NCI-H748 (cell line): ENCODE data around the gene FAM118B.
"Not testable (repeated sequence)": the region's sequence is repeated elsewhere in the genome, so short reads cannot be mapped to it uniquely, and the experiment has no call there.

Source experiments
- DNase-seq: peaks from one replicate; lab custom pipeline; 2025; ENCODE audit not compliant: unreplicated experiment; lab: John Stamatoyannopoulos, UW

The FAM118B gene

GRCh38 chr11:126216526-126217305, 5.1 kb downstream of the FAM118B start:
- DNase-seq = no peak

- DNase-seq = no peak
Observed at GRCh38 chr11:126217491-126217890, 5.9 kb downstream of the FAM118B start.

DNA sequence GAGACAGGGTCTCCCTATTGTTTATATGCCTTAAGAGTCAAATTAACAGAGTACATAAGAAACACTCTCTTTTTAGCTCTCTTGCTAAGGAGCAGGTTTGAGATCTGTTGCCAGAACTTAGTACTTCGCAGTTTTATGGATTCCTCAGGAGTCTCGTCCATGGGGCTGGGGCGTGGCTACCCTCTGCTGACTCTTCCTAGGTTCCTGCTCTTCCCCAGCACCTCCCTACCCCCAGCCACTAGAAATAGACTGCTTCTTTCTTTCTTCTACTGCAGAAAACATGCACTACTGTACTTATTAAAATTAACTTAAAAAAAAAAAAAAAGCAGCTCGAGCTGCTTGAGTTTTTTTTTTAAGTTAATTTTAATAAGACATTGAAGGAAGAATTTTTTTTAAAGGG, 8.0 kb downstream of the FAM118B start:
- DNase-seq = no peak

DNA sequence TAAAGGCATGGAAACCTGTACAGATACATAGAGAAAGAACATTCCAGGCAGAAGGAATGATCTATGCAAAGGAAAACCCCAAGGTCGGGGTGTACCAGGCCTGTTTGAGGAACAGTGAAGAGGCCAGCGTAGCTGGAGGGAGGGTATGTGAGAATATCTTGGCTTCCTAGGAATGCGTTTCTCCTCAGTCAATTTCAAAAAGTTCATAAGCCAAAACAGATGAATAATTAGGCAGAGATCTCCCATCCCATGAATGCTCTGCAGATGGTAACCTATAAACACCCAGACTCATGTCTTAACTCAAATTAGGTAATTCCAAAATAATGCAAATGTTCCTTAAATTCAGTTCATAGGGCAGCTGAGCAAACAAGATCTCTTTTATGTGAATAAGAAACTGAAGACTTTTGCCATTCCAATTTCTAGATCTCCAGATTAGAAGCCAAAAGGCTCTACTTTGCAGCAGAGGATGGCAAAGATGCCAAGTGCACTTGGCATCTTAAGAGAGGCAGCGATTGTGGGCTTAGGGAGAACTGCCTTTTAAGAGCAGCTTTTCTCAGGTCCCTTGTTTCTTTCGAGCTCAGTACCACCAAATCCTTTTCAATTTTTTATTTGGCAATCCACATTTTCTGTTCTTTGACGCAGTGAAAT, 13.2 kb downstream of the FAM118B start:
- DNase-seq = no peak

DNA sequence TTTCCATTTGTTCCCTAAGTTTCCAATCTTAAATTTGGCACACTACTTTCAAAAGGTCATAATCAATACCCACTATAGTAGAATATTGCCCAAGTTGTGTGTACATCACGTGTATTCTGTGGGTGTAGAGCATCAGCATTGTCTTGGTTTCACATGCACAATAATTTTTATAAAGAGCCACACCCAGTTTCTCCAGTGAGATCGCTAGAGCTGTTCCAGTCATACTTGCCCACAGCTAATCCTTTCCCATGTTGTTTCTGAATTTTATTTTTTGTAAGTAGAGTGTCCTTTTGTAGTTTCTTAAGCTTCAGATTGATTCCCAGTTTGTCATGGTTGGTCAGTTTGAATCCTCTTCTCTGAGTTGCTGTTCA, 13.7 kb downstream of the FAM118B start:
- no peak for DNase-seq

DNA sequence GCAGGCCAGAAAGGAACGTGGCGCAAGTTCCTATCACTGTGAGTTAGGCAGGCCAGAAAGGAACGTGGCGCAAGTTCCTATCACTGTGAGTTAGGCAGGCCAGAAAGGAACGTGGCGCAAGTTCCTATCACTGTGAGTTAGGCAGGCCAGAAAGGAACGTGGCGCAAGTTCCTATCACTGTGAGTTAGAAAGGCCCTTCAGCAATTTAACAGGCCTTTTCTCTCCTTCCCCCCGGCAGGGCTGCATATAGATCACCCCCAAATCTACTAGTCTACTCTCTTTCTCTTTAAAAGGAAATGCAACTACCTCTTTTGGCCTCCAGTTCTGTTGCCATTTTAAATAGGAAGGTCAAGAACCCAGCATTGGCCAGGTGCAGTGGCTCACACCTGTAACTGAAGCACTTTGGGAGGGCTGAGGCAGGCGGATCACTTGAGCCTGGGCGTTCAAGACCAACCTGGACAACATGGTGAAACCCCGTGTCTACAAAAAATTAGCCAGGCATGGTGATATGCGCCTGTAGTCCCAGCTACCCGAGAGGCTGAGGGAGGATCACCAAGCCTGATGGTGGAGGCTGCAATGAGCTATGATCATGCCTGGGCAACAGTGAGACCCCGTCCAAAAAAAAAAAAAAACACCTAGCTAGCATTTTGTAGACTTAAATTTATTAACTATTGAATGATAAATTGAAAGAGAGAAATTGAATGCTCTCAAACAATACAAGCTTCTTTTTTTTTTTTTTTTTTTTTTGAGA, 14.9 kb downstream of the FAM118B start:
- DNase-seq = no peak

DNA sequence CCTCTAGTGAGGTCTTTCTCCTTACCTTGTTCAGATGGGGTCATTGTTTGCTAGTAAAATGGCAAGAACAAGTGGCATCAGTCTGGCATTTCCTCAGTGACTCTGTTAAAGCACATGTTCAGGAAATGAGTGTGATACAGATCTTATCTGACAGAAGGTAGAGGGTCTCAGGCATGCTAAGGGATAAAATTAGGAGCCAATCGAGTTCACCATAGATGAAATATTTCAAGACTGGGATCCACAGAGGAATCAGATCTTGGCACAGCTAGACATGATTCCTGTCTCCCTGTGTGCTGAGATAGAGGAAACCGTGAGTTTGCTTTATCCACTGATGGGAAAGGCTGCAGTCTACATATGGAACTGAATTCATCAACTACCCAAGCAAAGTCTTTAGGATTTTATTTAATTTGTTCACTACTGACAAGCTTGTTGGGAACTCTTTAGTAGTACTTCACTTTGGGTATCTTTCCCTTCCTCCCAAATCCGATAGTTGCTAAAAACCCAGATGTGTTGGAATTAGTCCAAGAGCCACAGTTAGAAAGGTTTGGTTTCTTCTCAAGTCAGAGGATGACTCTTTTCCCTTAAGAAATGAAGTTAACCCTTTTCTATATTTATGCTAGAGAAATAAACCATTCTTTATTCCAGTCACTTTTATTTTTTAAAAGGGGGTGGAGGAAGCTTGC, 18.4 kb downstream of the FAM118B start:
- DNase-seq = no peak

GRCh38 chr11:126231725-126232459, 20.3 kb downstream of the FAM118B start:
- no peak for DNase-seq

DNA sequence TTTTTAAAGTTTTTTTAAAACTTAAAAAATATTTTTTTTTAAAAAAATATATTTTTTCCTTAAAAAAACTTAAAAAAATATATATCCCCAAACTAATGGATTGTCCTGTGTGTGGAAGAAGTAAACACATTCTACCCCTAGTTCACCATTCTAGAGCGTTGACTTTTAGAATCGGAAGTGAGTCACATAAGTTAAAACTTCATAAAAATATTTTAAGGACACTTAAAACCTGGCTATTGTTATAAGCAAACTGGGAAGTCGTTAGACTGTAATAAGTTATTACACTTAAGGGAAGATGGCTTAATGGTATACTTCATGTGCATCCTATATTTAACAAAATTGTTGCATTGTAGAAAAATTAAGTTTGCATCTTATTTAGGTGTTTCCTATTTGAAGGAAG, 21.1 kb downstream of the FAM118B start:
- no peak for DNase-seq

DNA sequence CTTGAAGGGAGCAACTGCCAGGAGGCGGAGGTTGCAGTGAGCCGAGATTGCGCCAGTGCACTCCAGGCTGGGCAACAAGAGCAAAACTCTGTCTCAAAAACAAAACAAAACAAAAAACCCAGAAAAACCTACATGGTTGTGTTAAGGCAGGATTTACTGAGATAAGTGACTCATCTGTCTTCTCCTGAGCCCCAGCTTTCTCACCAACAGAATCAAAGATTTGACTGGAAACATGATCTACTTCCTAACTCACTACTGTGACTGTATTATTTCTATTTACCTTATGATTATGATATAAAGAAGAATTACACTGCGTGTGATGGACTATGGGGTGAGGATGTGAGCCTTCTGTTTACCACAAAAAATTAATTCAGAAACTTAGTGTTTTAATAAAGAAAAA, 21.8 kb downstream of the FAM118B start:
- no peak for DNase-seq

- no peak for DNase-seq
Observed at GRCh38 chr11:126246636-126247035, 35.1 kb downstream of the FAM118B start.

GRCh38 chr11:126253265-126253664, 41.7 kb downstream of the FAM118B start:
- DNase-seq = no peak

GRCh38 chr11:126254819-126255218, 43.2 kb downstream of the FAM118B start:
- no peak for DNase-seq

DNA sequence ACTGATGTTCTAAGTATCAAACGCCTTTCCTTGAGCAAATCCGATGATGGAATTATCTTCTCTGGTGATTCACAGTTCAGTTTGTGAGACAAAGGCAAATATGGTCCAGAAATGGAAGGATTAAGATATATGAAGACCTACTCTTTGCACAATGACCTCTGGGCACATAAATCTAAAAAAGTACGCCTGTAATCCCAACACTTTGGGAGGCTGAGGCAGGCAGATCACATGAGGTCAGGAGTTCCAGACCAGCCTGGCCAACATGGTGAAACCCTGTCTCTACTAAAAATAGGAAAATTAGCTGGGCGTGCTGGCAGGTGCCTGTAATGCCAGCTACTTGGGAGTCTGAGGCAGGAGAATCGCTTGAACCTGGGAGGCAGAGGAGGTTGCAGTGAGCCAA, 43.9 kb downstream of the FAM118B start:
- not testable (repeated sequence) for DNase-seq

DNA sequence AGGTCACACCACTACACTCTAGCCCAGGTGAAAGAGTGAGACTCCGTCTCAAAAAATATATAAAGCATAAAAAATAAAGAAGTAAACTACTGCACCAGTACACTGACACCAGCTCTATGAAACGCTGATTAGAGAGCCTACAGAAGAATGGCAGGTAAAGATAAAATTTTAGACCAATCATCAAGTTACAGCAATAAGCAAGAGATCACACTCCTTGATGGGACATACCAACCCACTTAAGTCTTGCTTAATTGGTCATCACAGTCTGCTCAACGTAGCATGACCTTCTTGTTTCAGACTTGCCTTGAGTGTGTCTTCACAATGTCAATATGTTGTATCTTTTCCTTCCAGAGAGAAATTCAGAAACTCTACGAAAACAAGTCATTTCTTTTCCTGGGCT, 44.6 kb downstream of the FAM118B start:
- DNase-seq = no peak

GRCh38 chr11:126257144-126257543, 45.6 kb downstream of the FAM118B start:
- no peak for DNase-seq

DNA sequence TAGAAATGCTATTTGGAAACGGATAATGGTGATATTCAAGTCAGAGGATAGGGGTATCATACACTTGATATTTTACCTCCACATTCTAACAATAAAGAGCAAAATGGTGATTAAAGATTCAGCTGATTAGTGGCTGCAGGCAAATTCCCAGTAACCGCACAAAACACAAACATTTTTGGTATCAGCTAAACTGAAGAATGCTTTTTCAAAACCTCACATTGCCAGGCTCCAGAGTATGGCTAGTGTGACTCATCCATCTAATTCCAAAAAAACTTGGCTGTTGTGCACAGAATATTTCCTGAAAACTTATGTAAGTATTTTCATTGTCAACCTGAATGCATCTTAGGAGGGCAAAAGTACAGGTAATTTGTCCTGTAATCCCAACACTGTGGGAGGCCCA, 46.2 kb downstream of the FAM118B start:
- DNase-seq = no peak

DNA sequence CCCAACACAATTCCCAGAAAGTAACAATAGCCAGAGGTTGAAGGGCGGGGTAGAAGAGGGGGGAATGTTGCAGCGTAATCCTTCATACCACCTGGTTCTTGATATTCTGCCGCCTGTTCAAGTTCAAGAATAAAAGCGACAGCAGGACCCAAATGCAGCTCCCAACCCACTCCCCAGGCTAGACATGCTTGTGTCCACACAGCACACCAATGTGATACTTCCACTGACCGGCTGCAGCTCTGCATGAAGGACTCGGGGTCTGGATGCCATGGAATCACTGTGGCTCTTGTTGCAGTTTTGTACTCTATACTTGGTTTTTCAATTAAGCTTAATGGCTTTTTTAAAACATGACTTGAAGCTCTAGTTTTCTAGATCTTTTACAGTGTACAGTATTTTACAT, 50.6 kb downstream of the FAM118B start:
- DNase-seq = no peak

GRCh38 chr11:126263489-126263888, 51.9 kb downstream of the FAM118B start:
- no peak for DNase-seq

GRCh38 chr11:126265811-126266210, 54.2 kb downstream of the FAM118B start:
- no peak for DNase-seq

DNA sequence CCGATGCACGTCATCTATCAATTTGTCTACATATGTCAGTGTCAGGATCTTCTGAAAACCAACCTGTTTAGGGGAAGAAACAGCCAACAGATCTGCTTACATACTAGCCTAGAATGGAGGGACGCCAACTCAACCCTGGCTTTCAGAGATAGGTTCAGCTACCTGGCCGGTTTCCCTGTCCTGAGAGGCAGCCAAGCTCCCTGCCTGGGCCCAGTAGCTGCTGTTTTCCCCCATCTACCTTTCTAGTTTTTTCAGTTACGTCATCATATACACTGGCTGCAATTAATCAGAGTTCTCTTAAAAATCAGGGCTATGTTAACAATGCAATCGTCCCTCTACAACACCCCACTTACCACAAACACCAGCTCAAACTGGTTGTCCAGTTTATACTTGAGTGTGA, 56.1 kb downstream of the FAM118B start:
- DNase-seq = no peak
